ENCODE results near the gene FBXO42. TPM values are rescaled to one million over a fixed set of nuclear protein-coding genes. Genes with fewer than 3 reads are reported as not detected.
A peak's percentile ranks its signal among the peaks of the same experiment; 100 is the strongest.
"Not testable (repeated sequence)": the region's sequence is repeated elsewhere in the genome, so short reads cannot be mapped to it uniquely, and the experiment has no call there.

The FBXO42 gene
- total RNA-seq, 1 experiment from 2014 or later = 12.8 TPM

GRCh38 chr1:16372535-16373285 is 20.4 kb upstream of the FBXO42 start:
- no peak for DNase-seq (ENCODE audit: low read depth)

GRCh38 chr1:16371725-16372124 is 19.4 kb upstream of the FBXO42 start:
- DNase-seq (ENCODE audit: low read depth) = peak; percentile 87

GRCh38 chr1:16369821-16370220 is 17.5 kb upstream of the FBXO42 start:
- no peak for DNase-seq (ENCODE audit: low read depth)

GRCh38 chr1:16367968-16368890 is 15.9 kb upstream of the FBXO42 start:
- peak; percentile 24 for DNase-seq (ENCODE audit: low read depth)

GRCh38 chr1:16367258-16367967 is 15.1 kb upstream of the FBXO42 start:
- DNase-seq (ENCODE audit: low read depth) = peak; percentile 86

GRCh38 chr1:16366722-16367257 is 14.5 kb upstream of the FBXO42 start, which contains the start of gene SZRD1:
Gene SZRD1, plus strand, starts transcription at chr1:16367242. Its CDS starts 16 bp downstream, at chr1:16367258.
- DNase-seq (ENCODE audit: low read depth) = peak; percentile 99

GRCh38 chr1:16365146-16365498 is 12.8 kb upstream of the FBXO42 start:
- not testable (repeated sequence) for DNase-seq (ENCODE audit: low read depth)

- DNase-seq (ENCODE audit: low read depth) = no peak
Observed at GRCh38 chr1:16356867-16357266, 4.6 kb upstream of the FBXO42 start.

- DNase-seq (ENCODE audit: low read depth) = no peak
Observed at GRCh38 chr1:16354619-16355018, 2.3 kb upstream of the FBXO42 start.

- no peak for DNase-seq (ENCODE audit: low read depth)
Observed at GRCh38 chr1:16352842-16353535, 709 bp upstream of the FBXO42 start.

GRCh38 chr1:16351456-16351993 is 755 bp downstream of the FBXO42 start:
- no peak for DNase-seq (ENCODE audit: low read depth)

- no peak for DNase-seq (ENCODE audit: low read depth)
Observed at GRCh38 chr1:16349847-16350406, 2.4 kb downstream of the FBXO42 start.

GRCh38 chr1:16348414-16349182 is 3.7 kb downstream of the FBXO42 start:
- no peak for DNase-seq (ENCODE audit: low read depth)

GRCh38 chr1:16343276-16343675 is 9.0 kb downstream of the FBXO42 start:
- DNase-seq (ENCODE audit: low read depth) = not testable (repeated sequence)

- DNase-seq (ENCODE audit: low read depth) = no peak
Observed at GRCh38 chr1:16342331-16343062, 9.8 kb downstream of the FBXO42 start.

GRCh38 chr1:16340673-16341072 is 11.6 kb downstream of the FBXO42 start:
- no peak for DNase-seq (ENCODE audit: low read depth)

- no peak for DNase-seq (ENCODE audit: low read depth)
Observed at GRCh38 chr1:16338961-16339360, 13.3 kb downstream of the FBXO42 start.

GRCh38 chr1:16334655-16335340 is 17.5 kb downstream of the FBXO42 start:
- DNase-seq (ENCODE audit: low read depth) = no peak
